ENCODE measurements around the gene TSPAN9. TPM values are rescaled to one million over a fixed set of nuclear protein-coding genes. Genes with fewer than 3 reads are reported as not detected.
A peak's percentile ranks its signal among the peaks of the same experiment; 100 is the strongest.

Gene TSPAN9
- total RNA-seq, 1 donor from 2014 or later, result 17.7 TPM

- no peak for TF ChIP-seq CTCF (IDR thresholded peaks at IDR 0.05; ENCODE audit: insufficient read depth, low read length, poor library complexity, severe bottlenecking)
- Histone ChIP-seq H3K36me3 (ENCODE audit: control insufficient read depth, insufficient read depth, low read length) (no peaks in the 10 kb centered on the region), H3K4me3 (ENCODE audit: low read depth, low read length) (no peak overlapping the region), H3K27me3 (ENCODE audit: control insufficient read depth, insufficient read depth, low read length) (peaks cover 2% of the 10 kb centered on the region)
- no peak for DNase-seq (ENCODE audit: low read depth)
Observed at GRCh38 chr12:3313066-3313465, 235.9 kb downstream of the TSPAN9 start.

GRCh38 chr12:3313675-3314663 lies 236.8 kb downstream of the TSPAN9 start:
- Histone ChIP-seq H3K27me3 (ENCODE audit: control insufficient read depth, insufficient read depth, low read length) (peaks cover 2% of the 10 kb centered on the region), H3K36me3 (ENCODE audit: control insufficient read depth, insufficient read depth, low read length) (no peaks in the 10 kb centered on the region), H3K4me3 (ENCODE audit: low read depth, low read length) (no peak overlapping the region)
- TF ChIP-seq CTCF (IDR thresholded peaks at IDR 0.05; ENCODE audit: insufficient read depth, low read length, poor library complexity, severe bottlenecking), result peak; percentile 40
- no peak for DNase-seq (ENCODE audit: low read depth)

GRCh38 chr12:3315201-3315661 lies 238.1 kb downstream of the TSPAN9 start:
- TF ChIP-seq CTCF (IDR thresholded peaks at IDR 0.05; ENCODE audit: insufficient read depth, low read length, poor library complexity, severe bottlenecking), result no peak
- no peaks in the 10 kb centered on the region for H3K36me3 ChIP-seq (ENCODE audit: control insufficient read depth, insufficient read depth, low read length)
- DNase-seq (ENCODE audit: low read depth), result no peak
- no peak overlapping the region for H3K4me3 ChIP-seq (ENCODE audit: low read depth, low read length)
- peaks cover 2% of the 10 kb centered on the region for H3K27me3 ChIP-seq (ENCODE audit: control insufficient read depth, insufficient read depth, low read length)

- TF ChIP-seq CTCF (IDR thresholded peaks at IDR 0.05; ENCODE audit: insufficient read depth, low read length, poor library complexity, severe bottlenecking), result no peak
- DNase-seq (ENCODE audit: low read depth), result no peak
- H3K36me3 ChIP-seq (ENCODE audit: control insufficient read depth, insufficient read depth, low read length), result no peaks in the 10 kb centered on the region
- no peak overlapping the region for H3K4me3 ChIP-seq (ENCODE audit: low read depth, low read length)
- H3K27me3 ChIP-seq (ENCODE audit: control insufficient read depth, insufficient read depth, low read length), result peaks cover 5% of the 10 kb centered on the region
Observed at GRCh38 chr12:3316776-3317480, 239.7 kb downstream of the TSPAN9 start.

- Histone ChIP-seq H3K36me3 (ENCODE audit: control insufficient read depth, insufficient read depth, low read length) (no peaks in the 10 kb centered on the region), H3K4me3 (ENCODE audit: low read depth, low read length) (no peak overlapping the region), H3K27me3 (ENCODE audit: control insufficient read depth, insufficient read depth, low read length) (peaks cover 5% of the 10 kb centered on the region)
- DNase-seq (ENCODE audit: low read depth), result no peak
- TF ChIP-seq CTCF (IDR thresholded peaks at IDR 0.05; ENCODE audit: insufficient read depth, low read length, poor library complexity, severe bottlenecking), result no peak
Observed at GRCh38 chr12:3317481-3317815, 240.3 kb downstream of the TSPAN9 start.

Data from kidney epithelial cell (primary cell).